ENCODE results near the gene EYA4.
A peak's percentile ranks its signal among the peaks of the same experiment; 100 is the strongest.

EYA4 gene

DNA sequence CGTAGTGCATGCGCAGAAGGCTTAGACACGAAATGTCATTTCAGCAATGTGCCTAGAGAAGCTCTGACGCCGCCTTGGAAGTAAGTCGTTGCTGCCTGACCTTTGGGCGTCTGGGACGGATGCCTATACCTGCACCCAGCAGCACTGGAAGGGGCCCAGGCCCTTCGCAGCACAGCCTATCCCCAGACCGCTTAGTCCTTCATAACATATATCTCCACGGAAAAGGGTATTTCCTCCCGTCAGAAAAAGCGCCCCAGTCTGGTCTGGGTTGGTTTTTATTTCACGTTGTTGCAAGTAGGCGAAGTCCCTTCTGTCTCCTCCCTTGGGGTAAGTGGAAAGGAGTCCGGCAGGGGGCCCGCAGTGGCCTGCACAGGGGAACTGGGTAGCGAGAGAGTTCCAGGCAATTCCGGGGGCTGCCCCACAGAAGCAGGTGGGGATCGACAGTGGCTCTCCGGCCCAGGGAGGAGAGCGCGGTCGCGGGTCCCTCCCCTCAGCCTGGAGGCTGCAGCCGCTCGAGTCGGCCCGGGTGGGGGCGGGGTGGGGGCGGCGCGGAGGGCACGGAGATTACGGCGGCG, 559 bp upstream of the EYA4 start:
- TF ChIP-seq, protein P1, sequence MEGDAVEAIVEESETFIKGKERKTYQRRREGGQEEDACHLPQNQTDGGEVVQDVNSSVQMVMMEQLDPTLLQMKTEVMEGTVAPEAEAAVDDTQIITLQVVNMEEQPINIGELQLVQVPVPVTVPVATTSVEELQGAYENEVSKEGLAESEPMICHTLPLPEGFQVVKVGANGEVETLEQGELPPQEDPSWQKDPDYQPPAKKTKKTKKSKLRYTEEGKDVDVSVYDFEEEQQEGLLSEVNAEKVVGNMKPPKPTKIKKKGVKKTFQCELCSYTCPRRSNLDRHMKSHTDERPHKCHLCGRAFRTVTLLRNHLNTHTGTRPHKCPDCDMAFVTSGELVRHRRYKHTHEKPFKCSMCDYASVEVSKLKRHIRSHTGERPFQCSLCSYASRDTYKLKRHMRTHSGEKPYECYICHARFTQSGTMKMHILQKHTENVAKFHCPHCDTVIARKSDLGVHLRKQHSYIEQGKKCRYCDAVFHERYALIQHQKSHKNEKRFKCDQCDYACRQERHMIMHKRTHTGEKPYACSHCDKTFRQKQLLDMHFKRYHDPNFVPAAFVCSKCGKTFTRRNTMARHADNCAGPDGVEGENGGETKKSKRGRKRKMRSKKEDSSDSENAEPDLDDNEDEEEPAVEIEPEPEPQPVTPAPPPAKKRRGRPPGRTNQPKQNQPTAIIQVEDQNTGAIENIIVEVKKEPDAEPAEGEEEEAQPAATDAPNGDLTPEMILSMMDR (IDR thresholded peaks at IDR 0.05; ENCODE audit: extremely low read depth, insufficient read depth, missing control alignments): no peak
- in situ Hi-C loops (cut with MboI; ENCODE audit: low pct_unique_long_range_greater_than_20kb, low sequenced_read_pairs, unreplicated experiment): no loop called here
- peak; percentile 22 for DNase-seq (ENCODE audit: low spot score)

GRCh38 chr6:133241901-133242636, 912 bp downstream of the EYA4 start:
- in situ Hi-C loops (cut with MboI; ENCODE audit: low pct_unique_long_range_greater_than_20kb, low sequenced_read_pairs, unreplicated experiment): no loop called here
- peak; percentile 20 for DNase-seq (ENCODE audit: low spot score)
- TF ChIP-seq, protein P1 (IDR thresholded peaks at IDR 0.05; ENCODE audit: extremely low read depth, insufficient read depth, missing control alignments): no peak

DNA sequence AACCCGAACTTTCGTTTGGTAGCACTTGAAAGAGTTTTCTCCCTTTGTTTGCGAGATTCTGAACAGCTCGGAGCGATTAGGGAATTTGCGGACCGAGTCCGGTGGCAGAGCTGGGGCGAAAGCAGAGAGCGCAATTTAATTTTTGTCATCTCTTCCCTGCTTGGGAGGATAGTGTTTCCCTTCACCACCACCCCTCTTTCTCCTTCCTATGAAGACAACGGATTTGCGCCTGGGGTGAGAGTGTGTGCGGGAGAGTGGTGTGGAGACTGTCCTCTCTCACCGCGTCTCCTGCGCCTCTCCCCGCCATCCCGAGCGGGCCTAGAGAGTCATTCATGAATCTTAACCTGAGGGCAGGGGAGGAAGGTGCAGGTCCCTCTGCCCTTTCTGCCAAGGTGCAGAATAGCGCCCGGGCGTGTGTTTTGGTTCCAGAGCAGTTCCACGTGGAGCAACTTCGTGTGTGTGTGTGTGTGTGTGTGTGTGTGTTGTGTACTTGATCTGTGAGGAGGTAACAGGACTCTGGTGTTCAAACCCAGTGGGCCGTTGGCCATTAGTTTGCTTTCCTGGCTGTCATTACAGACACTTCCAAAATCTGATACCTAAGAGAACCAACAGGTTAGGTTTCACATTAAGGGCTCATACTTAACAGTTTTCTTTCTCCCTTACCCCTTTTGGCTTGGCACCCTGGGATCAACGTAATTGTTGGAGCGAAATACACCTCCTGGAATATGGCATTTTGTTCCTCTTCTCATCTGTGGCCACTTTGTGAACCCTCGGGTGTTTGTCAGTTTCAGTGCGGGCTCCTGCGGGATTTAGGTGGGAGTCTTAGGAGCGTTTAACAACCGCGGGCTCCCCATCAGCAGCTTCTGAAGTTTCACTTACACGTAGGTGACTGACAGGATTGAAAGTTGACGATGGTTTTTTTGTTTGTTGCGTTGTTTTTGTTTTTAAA, 1.8 kb downstream of the EYA4 start:
- peak; percentile 9 for DNase-seq (ENCODE audit: low spot score)
- in situ Hi-C loops (cut with MboI; ENCODE audit: low pct_unique_long_range_greater_than_20kb, low sequenced_read_pairs, unreplicated experiment): no loop called here
- TF ChIP-seq, protein P1 (IDR thresholded peaks at IDR 0.05; ENCODE audit: extremely low read depth, insufficient read depth, missing control alignments): no peak

- no peak for DNase-seq (ENCODE audit: low spot score)
- in situ Hi-C loops (cut with MboI; ENCODE audit: low pct_unique_long_range_greater_than_20kb, low sequenced_read_pairs, unreplicated experiment): no loop called here
- TF ChIP-seq, protein P1 (IDR thresholded peaks at IDR 0.05; ENCODE audit: extremely low read depth, insufficient read depth, missing control alignments): no peak
These were observed 2.7 kb downstream of the EYA4 start for GRCh38 chr6:133243723-133244305.

GRCh38 chr6:133244519-133244918, 3.4 kb downstream of the EYA4 start:
- no peak for DNase-seq (ENCODE audit: low spot score)
- in situ Hi-C loops (cut with MboI; ENCODE audit: low pct_unique_long_range_greater_than_20kb, low sequenced_read_pairs, unreplicated experiment): no loop called here
- TF ChIP-seq, protein P1 (IDR thresholded peaks at IDR 0.05; ENCODE audit: extremely low read depth, insufficient read depth, missing control alignments): no peak

GRCh38 chr6:133245007-133245406, 3.9 kb downstream of the EYA4 start:
- TF ChIP-seq, protein P1 (IDR thresholded peaks at IDR 0.05; ENCODE audit: extremely low read depth, insufficient read depth, missing control alignments): no peak
- in situ Hi-C loops (cut with MboI; ENCODE audit: low pct_unique_long_range_greater_than_20kb, low sequenced_read_pairs, unreplicated experiment): no loop called here
- DNase-seq (ENCODE audit: low spot score): no peak
